ENCODE measurements around the gene INTS7. TPM values are rescaled to one million over a fixed set of nuclear protein-coding genes. Genes with fewer than 3 reads are reported as not detected.

INTS7 gene
- total RNA-seq, 2 donors from 2014 or later, result 4.9 to 7.5 TPM

Small RNA genes lying within 50 kb of the gene (microRNA-seq; reads per million reads assigned to microRNA genes)
- gene MIR3122 (ENCODE audit: borderline number of aligned reads in 2 of 2, borderline replicate concordance in 1 of 2), result 0 reads per million in 2 donors

Other genes starting within 250 kb of the INTS7 start
- gene LPGAT1, start 204.8 kb downstream of the INTS7 start, total RNA-seq, result 10 to 100 TPM; 27.0 to 36.2 TPM
- under 1 TPM in 1 of 2 donors, not detected in 1; 0.08 TPM for gene DTL, start 191 bp upstream of the INTS7 start, total RNA-seq
- gene PPP2R5A, start 249.9 kb upstream of the INTS7 start, total RNA-seq, result 10 to 100 TPM; 48.8 to 81.5 TPM